Measurements from ENCODE around the gene CCHCR1.
A peak's percentile ranks its signal among the peaks of the same experiment; 100 is the strongest.

The CCHCR1 gene

DNA sequence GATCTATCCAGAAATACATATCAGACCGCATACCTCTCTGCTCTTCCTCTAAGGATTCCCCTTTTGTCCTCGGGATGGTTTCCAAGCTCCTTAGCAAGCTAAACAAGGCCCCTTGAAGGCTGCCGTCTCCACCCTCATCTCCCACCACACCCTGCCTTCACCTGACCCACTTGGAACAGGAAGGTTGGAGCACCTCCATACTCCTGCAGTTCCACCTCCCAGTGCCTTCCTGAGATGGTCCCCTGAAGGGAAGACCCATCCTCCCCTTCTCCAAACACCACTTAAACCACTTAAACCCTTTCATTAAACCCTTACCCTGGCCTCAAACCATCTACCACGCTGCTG lies 21.4 kb upstream of the CCHCR1 start:
- TF ChIP-seq, protein P1, sequence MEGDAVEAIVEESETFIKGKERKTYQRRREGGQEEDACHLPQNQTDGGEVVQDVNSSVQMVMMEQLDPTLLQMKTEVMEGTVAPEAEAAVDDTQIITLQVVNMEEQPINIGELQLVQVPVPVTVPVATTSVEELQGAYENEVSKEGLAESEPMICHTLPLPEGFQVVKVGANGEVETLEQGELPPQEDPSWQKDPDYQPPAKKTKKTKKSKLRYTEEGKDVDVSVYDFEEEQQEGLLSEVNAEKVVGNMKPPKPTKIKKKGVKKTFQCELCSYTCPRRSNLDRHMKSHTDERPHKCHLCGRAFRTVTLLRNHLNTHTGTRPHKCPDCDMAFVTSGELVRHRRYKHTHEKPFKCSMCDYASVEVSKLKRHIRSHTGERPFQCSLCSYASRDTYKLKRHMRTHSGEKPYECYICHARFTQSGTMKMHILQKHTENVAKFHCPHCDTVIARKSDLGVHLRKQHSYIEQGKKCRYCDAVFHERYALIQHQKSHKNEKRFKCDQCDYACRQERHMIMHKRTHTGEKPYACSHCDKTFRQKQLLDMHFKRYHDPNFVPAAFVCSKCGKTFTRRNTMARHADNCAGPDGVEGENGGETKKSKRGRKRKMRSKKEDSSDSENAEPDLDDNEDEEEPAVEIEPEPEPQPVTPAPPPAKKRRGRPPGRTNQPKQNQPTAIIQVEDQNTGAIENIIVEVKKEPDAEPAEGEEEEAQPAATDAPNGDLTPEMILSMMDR (conservative IDR thresholded peaks at IDR 0.05; ENCODE audit: low read depth): no peak
- CTCF ChIA-PET: interaction anchor here (1.3 kb wide), 1 partner anchor 188 kb away, joined by 3 read pairs; no protein-coding TSS in a partner anchor
- H3K27ac ChIP-seq: peak overlapping the region; percentile 36; the same call in 1 of the 2 replicates
- DNase-seq (ENCODE audit: low spot score): no peak
- POLR2A ChIA-PET (ENCODE audit: low non-redundant PET): no interaction called here

DNA sequence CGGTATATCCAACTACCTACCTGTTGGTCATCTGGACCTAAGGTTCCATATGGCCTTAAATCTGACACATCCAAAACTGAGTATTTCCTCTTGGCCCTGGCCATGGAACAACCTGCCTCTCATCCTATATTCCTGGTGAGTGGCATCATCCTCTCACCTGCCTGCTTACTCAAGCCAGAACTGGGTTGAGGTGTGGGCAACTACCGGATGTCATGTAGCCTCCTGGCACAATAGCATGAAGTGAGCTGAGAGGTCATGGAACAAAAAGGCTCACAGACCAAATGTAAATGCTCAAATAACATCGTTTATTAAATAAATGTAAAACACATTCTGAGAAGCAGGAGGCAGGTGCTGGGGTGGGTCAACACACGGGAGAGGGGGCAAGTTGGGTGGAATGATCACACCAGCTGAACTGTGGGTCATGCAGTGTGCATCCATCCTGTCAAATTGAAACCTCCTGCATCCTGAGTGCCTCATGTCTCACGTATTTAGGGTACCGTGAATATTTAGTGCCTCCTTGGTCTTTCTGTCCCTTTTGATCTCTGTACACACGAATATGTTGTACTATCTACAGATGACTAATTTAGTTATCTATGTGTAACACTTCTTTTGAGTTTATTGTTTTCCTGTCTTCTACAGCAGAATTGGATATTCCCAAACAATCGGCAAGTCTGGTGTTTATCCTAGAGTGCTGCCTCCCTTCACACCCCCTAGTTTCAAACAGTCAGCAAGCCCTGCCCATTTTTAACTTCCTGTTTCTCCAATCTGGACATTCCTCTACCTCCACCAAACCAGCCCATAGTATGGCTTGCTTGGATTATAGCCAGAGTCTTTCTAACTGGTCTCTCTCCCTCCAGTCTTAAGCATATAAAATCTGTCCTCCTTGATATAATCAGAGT lies 20.8 kb upstream of the CCHCR1 start:
- ChIA-PET CTCF (interaction anchor here (1.3 kb wide), 1 partner anchor 188 kb away, joined by 3 read pairs; no protein-coding TSS in a partner anchor), POLR2A (ENCODE audit: low non-redundant PET) (no interaction called here)
- no peak for DNase-seq (ENCODE audit: low spot score)
- peak overlapping the region; percentile 36; the same call in 1 of the 2 replicates for H3K27ac ChIP-seq
- TF ChIP-seq, protein P1 (conservative IDR thresholded peaks at IDR 0.05; ENCODE audit: low read depth): no peak

- POLR2A ChIA-PET (ENCODE audit: low non-redundant PET): no interaction called here
- TF ChIP-seq, protein P1 (conservative IDR thresholded peaks at IDR 0.05; ENCODE audit: low read depth): no peak
- CTCF ChIA-PET: interaction anchor here (0.8 kb wide), 1 partner anchor 39 kb away, joined by 3 read pairs; no protein-coding TSS in a partner anchor
- peak overlapping the region; percentile 62 for H3K27ac ChIP-seq
- DNase-seq (ENCODE audit: low spot score): no peak
Observed at GRCh38 chr6:31175971-31176370, 18.4 kb upstream of the CCHCR1 start.

- DNase-seq (ENCODE audit: low spot score): no peak
- ChIA-PET POLR2A (ENCODE audit: low non-redundant PET) (no interaction called here), CTCF (no interaction called here)
- TF ChIP-seq, protein P1 (conservative IDR thresholded peaks at IDR 0.05; ENCODE audit: low read depth): no peak
- H3K27ac ChIP-seq: no peak overlapping the region
Observed at GRCh38 chr6:31174378-31174777, 16.8 kb upstream of the CCHCR1 start.

DNA sequence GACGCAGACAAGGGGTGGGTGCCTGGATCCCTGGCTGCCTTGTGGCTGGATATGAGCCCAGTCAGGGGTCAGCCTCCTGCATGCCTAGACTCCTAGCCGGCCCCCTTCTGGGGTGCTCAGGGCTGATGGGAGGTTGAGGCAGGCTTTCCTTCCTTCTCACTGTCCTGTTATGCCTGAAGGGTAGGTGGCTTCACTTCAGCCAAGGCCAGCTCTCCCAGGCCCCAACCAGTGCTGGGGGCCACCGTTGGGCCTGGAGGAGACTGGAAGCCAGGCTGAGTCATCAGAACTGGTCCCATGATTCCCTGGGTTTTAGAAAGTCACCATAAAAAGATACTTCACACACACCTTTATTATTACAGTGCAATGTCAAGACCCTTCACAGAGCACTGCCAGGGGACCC lies 15.8 kb upstream of the CCHCR1 start:
- POLR2A ChIA-PET (ENCODE audit: low non-redundant PET): no interaction called here
- peak overlapping the region; percentile 54 for H3K27ac ChIP-seq
- TF ChIP-seq, protein P1 (conservative IDR thresholded peaks at IDR 0.05; ENCODE audit: low read depth): no peak
- DNase-seq (ENCODE audit: low spot score): no peak
- CTCF ChIA-PET: interaction anchor here (0.6 kb wide), 1 partner anchor 24 kb away, joined by 3 read pairs; no protein-coding TSS in a partner anchor

DNA sequence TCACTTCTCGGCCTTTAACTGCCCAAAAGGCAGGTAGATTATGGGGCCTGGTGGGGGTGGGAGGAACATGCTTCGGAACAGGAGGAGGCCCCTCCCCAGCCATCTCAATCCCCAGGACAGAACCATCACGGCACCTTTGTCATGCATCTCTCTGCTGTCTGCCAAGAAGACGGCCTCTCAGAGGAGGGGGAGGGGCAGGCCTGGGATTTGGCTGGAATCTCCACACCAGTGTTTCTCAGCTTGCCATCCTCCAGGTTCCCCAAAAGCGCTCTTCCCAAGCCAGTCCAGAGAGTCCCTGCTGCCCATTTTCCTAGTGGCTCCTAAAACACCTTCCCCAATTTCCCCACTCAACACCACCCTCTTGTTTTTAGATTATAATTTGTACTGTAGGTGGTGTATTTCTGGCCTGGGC lies 15.4 kb upstream of the CCHCR1 start:
- POLR2A ChIA-PET (ENCODE audit: low non-redundant PET): no interaction called here
- H3K27ac ChIP-seq: peak overlapping the region; percentile 54
- CTCF ChIA-PET: interaction anchor here (0.6 kb wide), 1 partner anchor 24 kb away, joined by 3 read pairs; no protein-coding TSS in a partner anchor
- no peak for DNase-seq (ENCODE audit: low spot score)
- TF ChIP-seq, protein P1 (conservative IDR thresholded peaks at IDR 0.05; ENCODE audit: low read depth): no peak
